Prostate gland (tissue), 2 donors: ENCODE measurements around the gene CTIF. TPM values are rescaled to one million over a fixed set of nuclear protein-coding genes. Genes with fewer than 3 reads are reported as not detected.

Source experiments
- DNase-seq: peaks from one replicate; pipeline ENCODE4 v3.0.0-alpha.2; 2019; ENCODE audit warnings: low spot score
- H3K27ac ChIP-seq, 2 donors: fragments of 200-600 bp; sonication (generic); 2 replicates each; pipeline ENCODE4 v1.5.1; 2017 to 2019
- H3K27me3 ChIP-seq: fragments of 200-600 bp; sonication (generic); replicated peaks from 2 replicates; pipeline ENCODE4 v1.5.1; 2019; ENCODE audit not compliant: insufficient read depth
- H3K36me3 ChIP-seq, 2 donors: fragments of 200-600 bp; sonication (generic); 1 replicate in 1 of 2; 2 replicates in 1 of 2; pipeline versions ENCODE4 v1.5.1 to v1.8.1; 2017 to 2019
- H3K4me1 ChIP-seq: fragments of 200-600 bp; sonication (generic); replicated peaks from 2 replicates; pipeline ENCODE4 v1.5.1; 2019
- H3K4me3 ChIP-seq, 2 donors: fragments of 200-600 bp; sonication (generic); 2 replicates each; pipeline ENCODE4 v1.5.1; 2017 to 2019
- H3K9me3 ChIP-seq: fragments of 200-600 bp; sonication (generic); 2 replicates; pipeline ENCODE4 v1.5.1; 2017
- CTCF ChIP-seq, 4 experiments: fragments of 200-600 bp in 2 of 4; fragments of 450-650 bp in 2 of 4; sonication (generic) in 2 of 4; IDR thresholded peaks; 1 replicate in 3 of 4; 2 replicates in 1 of 4; pipeline ENCODE4 v1.5.1; 2016 to 2019; ENCODE audit warnings: antibody characterized with exemption in 4 of 4, mild to moderate bottlenecking in 2 of 4, moderate library complexity in 2 of 4
- POLR2A ChIP-seq: fragments of 450-650 bp; IDR thresholded peaks from one replicate; pipeline ENCODE4 v1.6.1; 2016; ENCODE audit warnings: antibody characterized with exemption, mild to moderate bottlenecking
- POLR2AphosphoS5 ChIP-seq: sonication (generic); formaldehyde crosslinking; IDR thresholded peaks from one replicate; pipeline ENCODE4 v1.6.1; 2017; ENCODE audit warnings: antibody characterized with exemption
- WGBS: methylation state at CpG from one replicate; pipeline ENCODE4 v1.1.5; 2018; 5-methylcytosine and 5-hydroxymethylcytosine counted together
- intact Hi-C: fragments of 100-400 bp; cut with DNase I; formaldehyde crosslinking; loops from one replicate; pipeline ENCODE4 v1.14.2; 2022
- total RNA-seq, 2 donors: library from RNA; depleted of rRNA; stranded (reverse); fragments of >200 nt; gene quantifications; one replicate each; pipeline ENCODE4 v1.1.0, GENCODE V29; 2016

CTIF gene
- total RNA-seq, 2 donors from 2014 or later: 8.1 to 57.9 TPM

GRCh38 chr18:48607056-48607984, 68.5 kb downstream of the CTIF start:
- H3K36me3 ChIP-seq: no peaks in the 10 kb centered on the region
- H3K4me3 ChIP-seq: no peak overlapping the region
- no peaks in the 10 kb centered on the region for H3K4me1 ChIP-seq
- H3K27ac ChIP-seq: no peak overlapping the region
- H3K27me3 ChIP-seq: no peaks in the 10 kb centered on the region
- TF ChIP-seq POLR2A (no peak), POLR2AphosphoS5 (no peak), CTCF (IDR thresholded peaks at IDR 0.05) (no peak)
- no peak for DNase-seq
- no peaks in the 10 kb centered on the region for H3K9me3 ChIP-seq
- 60% methylated on average over 8 of the region's 8 CpGs for WGBS
- intact Hi-C loops: no loop called here

- no peaks in the 10 kb centered on the region for H3K36me3 ChIP-seq
- no peak for DNase-seq
Measured at GRCh38 chr18:48608581-48608980, 69.8 kb downstream of the CTIF start.

GRCh38 chr18:48609114-48609513, 70.3 kb downstream of the CTIF start:
- no peak for DNase-seq
- no peak overlapping the region for H3K27ac ChIP-seq
- 98% methylated on average over 3 of the region's 3 CpGs for WGBS
- no peaks in the 10 kb centered on the region for H3K36me3 ChIP-seq
- H3K27me3 ChIP-seq: no peaks in the 10 kb centered on the region
- H3K4me1 ChIP-seq: no peaks in the 10 kb centered on the region
- TF ChIP-seq CTCF (IDR thresholded peaks at IDR 0.05) (no peak), POLR2A (no peak), POLR2AphosphoS5 (no peak)
- intact Hi-C loops: no loop called here
- no peaks in the 10 kb centered on the region for H3K9me3 ChIP-seq
- H3K4me3 ChIP-seq: no peak overlapping the region

More at GRCh38 chr18:48608581-48608980, 69.8 kb downstream of the CTIF start:
- intact Hi-C loops: no loop called here
- WGBS: 53% methylated on average over 5 of the region's 5 CpGs
- no peaks in the 10 kb centered on the region for H3K9me3 ChIP-seq
- no peaks in the 10 kb centered on the region for H3K4me1 ChIP-seq
- H3K27ac ChIP-seq: no peak overlapping the region
- no peak for TF ChIP-seq POLR2AphosphoS5
- no peak for TF ChIP-seq CTCF (IDR thresholded peaks at IDR 0.05)
- no peak for TF ChIP-seq POLR2A
- no peak overlapping the region for H3K4me3 ChIP-seq
- H3K27me3 ChIP-seq: no peaks in the 10 kb centered on the region

- intact Hi-C loops: loop anchor here (5.0 to 10.0 kb wide), 2 partner anchors 55 to 63 kb away; no protein-coding TSS in a partner anchor
- Histone ChIP-seq H3K27me3 (no peaks in the 10 kb centered on the region), H3K4me3 (no peak overlapping the region), H3K36me3 (no peaks in the 10 kb centered on the region), H3K4me1 (no peaks in the 10 kb centered on the region), H3K9me3 (no peaks in the 10 kb centered on the region), H3K27ac (no peak overlapping the region)
- no peak for DNase-seq
- TF ChIP-seq POLR2AphosphoS5 (no peak), POLR2A (no peak), CTCF (IDR thresholded peaks at IDR 0.05) (no peak)
- WGBS: 86% methylated on average over 17 of the region's 17 CpGs
Measured at GRCh38 chr18:48609820-48610815, 71.3 kb downstream of the CTIF start.
